Fibroblast of lung (primary cell): ENCODE data around the gene CGA.

ENCODE experiments used
- EZH2 ChIP-seq: IDR thresholded peaks from 2 replicates; pipeline ENCODE4 v1.5.1; 2012; ENCODE audit warnings: low read length, control low read depth, mild to moderate bottlenecking; ENCODE audit errors: missing control alignments
- TF ChIP-seq, protein P1 (sequence below), 2 donors: IDR thresholded peaks in 1 of 2; conservative IDR thresholded peaks in 1 of 2; 1 replicate in 1 of 2; 2 replicates in 1 of 2; pipeline ENCODE4 v1.5.1; 2011 to 2012; ENCODE audit warnings: low read length in 2 of 2, control low read depth in 1 of 2, inconsistent platforms in 1 of 2, low read depth in 1 of 2, mild to moderate bottlenecking in 1 of 2

DNA sequence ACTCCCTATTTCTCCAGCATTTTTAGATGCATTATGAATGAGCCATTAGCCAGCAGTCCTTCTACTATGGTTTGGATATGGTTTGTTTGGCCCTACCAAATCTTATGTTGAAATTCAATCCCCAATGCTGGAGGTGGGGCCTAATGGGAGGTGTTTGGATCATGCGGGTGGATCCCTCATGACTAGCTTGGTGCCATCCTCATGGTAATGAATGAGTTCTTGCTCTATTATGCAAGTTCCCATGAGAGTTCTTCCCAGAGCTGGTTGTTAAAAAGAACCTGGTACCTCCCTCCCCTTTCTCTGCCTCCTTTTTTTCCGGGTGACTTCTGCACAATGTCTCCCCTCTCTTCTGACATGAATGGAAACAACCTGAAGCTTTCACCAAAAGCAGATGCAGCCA lies 6.2 kb upstream of the CGA start:
- TF ChIP-seq, protein P1, sequence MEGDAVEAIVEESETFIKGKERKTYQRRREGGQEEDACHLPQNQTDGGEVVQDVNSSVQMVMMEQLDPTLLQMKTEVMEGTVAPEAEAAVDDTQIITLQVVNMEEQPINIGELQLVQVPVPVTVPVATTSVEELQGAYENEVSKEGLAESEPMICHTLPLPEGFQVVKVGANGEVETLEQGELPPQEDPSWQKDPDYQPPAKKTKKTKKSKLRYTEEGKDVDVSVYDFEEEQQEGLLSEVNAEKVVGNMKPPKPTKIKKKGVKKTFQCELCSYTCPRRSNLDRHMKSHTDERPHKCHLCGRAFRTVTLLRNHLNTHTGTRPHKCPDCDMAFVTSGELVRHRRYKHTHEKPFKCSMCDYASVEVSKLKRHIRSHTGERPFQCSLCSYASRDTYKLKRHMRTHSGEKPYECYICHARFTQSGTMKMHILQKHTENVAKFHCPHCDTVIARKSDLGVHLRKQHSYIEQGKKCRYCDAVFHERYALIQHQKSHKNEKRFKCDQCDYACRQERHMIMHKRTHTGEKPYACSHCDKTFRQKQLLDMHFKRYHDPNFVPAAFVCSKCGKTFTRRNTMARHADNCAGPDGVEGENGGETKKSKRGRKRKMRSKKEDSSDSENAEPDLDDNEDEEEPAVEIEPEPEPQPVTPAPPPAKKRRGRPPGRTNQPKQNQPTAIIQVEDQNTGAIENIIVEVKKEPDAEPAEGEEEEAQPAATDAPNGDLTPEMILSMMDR (conservative IDR thresholded peaks at IDR 0.05 in 1 of 2, IDR thresholded peaks at IDR 0.05 in 1 of 2; ENCODE audit: low read depth in 1 of 2, low read length in 2 of 2): no peak
- TF ChIP-seq EZH2: no peak
